DND-41 (cell line): Measurements from ENCODE around the gene GCC2.

Experiments
- EZH2 ChIP-seq: IDR thresholded peaks from 3 replicates; pipeline ENCODE4 v1.6.1; 2012; ENCODE audit warnings: borderline replicate concordance, low read depth, mild to moderate bottlenecking, moderate library complexity, low read length, inconsistent platforms; ENCODE audit not compliant: severe bottlenecking
- TF ChIP-seq, protein P1 (sequence below): IDR thresholded peaks from 2 replicates; pipeline ENCODE4 v1.5.1; 2012; ENCODE audit warnings: borderline replicate concordance, low read length, moderate library complexity, mild to moderate bottlenecking; ENCODE audit not compliant: poor library complexity, severe bottlenecking; ENCODE audit errors: extremely low read depth

DNA sequence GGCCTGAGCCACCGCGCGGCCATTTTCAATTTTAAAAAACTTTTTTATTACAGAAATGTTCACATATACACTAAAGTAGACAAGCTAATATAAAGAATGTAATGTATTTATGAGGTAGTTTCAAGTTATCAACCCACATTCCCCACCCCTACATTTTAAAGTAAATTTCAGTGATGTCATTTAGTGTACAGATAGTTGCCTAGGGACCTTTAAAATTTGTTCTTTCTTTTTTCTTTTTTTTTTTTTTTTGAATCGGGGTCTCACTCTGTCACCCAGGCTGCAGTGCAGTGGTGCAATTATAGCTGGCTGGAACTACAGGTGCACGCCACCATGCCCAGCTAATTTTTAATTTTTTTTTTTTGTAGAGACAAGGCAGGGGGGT lies 82.7 kb downstream of the GCC2 start:
- TF ChIP-seq, protein P1, sequence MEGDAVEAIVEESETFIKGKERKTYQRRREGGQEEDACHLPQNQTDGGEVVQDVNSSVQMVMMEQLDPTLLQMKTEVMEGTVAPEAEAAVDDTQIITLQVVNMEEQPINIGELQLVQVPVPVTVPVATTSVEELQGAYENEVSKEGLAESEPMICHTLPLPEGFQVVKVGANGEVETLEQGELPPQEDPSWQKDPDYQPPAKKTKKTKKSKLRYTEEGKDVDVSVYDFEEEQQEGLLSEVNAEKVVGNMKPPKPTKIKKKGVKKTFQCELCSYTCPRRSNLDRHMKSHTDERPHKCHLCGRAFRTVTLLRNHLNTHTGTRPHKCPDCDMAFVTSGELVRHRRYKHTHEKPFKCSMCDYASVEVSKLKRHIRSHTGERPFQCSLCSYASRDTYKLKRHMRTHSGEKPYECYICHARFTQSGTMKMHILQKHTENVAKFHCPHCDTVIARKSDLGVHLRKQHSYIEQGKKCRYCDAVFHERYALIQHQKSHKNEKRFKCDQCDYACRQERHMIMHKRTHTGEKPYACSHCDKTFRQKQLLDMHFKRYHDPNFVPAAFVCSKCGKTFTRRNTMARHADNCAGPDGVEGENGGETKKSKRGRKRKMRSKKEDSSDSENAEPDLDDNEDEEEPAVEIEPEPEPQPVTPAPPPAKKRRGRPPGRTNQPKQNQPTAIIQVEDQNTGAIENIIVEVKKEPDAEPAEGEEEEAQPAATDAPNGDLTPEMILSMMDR: no peak
- no peak for TF ChIP-seq EZH2
